CD4-positive, alpha-beta T cell treated with Interferon alpha-2 for 1 hour (primary cell): ENCODE measurements around the gene HK1.
"Not testable (repeated sequence)": the region's sequence is repeated elsewhere in the genome, so short reads cannot be mapped to it uniquely, and the experiment has no call there.

Experiments used
- DNase-seq, 2 donors: peaks; one replicate each; pipeline ENCODE4 v3.0.0-alpha.2; 2020 to 2022

Gene HK1

GRCh38 chr10:69259547-69260243 is 18.6 kb upstream of the HK1 start:
- DNase-seq: no peak

GRCh38 chr10:69261184-69261583 is 17.1 kb upstream of the HK1 start:
- DNase-seq: no peak

- DNase-seq: no peak
Measured at GRCh38 chr10:69262292-69262751, 16.0 kb upstream of the HK1 start.

GRCh38 chr10:69265521-69265920 is 12.8 kb upstream of the HK1 start:
- DNase-seq: no peak

GRCh38 chr10:69268761-69269416 is 9.4 kb upstream of the HK1 start:
- no peak for DNase-seq

GRCh38 chr10:69269761-69270160 is 8.5 kb upstream of the HK1 start:
- no peak for DNase-seq

- DNase-seq: no peak
Measured at GRCh38 chr10:69270990-69271389, 7.3 kb upstream of the HK1 start.

GRCh38 chr10:69272624-69273023 is 5.7 kb upstream of the HK1 start:
- no peak for DNase-seq

- no peak for DNase-seq
Measured at GRCh38 chr10:69275444-69275843, 2.9 kb upstream of the HK1 start.

- DNase-seq: no peak
Measured at GRCh38 chr10:69276503-69276902, 1.8 kb upstream of the HK1 start.

- no peak for DNase-seq
Measured at GRCh38 chr10:69279110-69279509, 814 bp downstream of the HK1 start.

- no peak for DNase-seq
Measured at GRCh38 chr10:69281507-69282413, 3.5 kb downstream of the HK1 start.

GRCh38 chr10:69284402-69284801 is 6.1 kb downstream of the HK1 start:
- DNase-seq: not testable (repeated sequence)

- no peak for DNase-seq
Measured at GRCh38 chr10:69285699-69286098, 7.4 kb downstream of the HK1 start.

- no peak for DNase-seq
Measured at GRCh38 chr10:69287181-69287580, 8.9 kb downstream of the HK1 start.

GRCh38 chr10:69290993-69291392 is 12.7 kb downstream of the HK1 start:
- DNase-seq: no peak

GRCh38 chr10:69292459-69292858 is 14.2 kb downstream of the HK1 start:
- no peak for DNase-seq

GRCh38 chr10:69295027-69295636 is 16.8 kb downstream of the HK1 start:
- DNase-seq: no peak

- DNase-seq: no peak
Measured at GRCh38 chr10:69303632-69304051, 25.3 kb downstream of the HK1 start.

GRCh38 chr10:69306421-69306820 is 28.1 kb downstream of the HK1 start:
- DNase-seq: no peak

GRCh38 chr10:69307434-69307833 is 29.1 kb downstream of the HK1 start:
- no peak for DNase-seq

GRCh38 chr10:69308304-69308703 is 30.0 kb downstream of the HK1 start:
- not testable (repeated sequence) for DNase-seq

GRCh38 chr10:69311309-69311708 is 33.0 kb downstream of the HK1 start:
- no peak for DNase-seq
